NCI-H128 (cell line): ENCODE results near the gene OTOP3.

ENCODE experiments used
- DNase-seq: peaks from one replicate; lab custom pipeline; 2025; ENCODE audit not compliant: unreplicated experiment; lab: John Stamatoyannopoulos, UW

The OTOP3 gene

GRCh38 chr17:74916136-74916850 is 19.4 kb upstream of the OTOP3 start:
- DNase-seq: no peak

GRCh38 chr17:74916851-74917199 is 18.9 kb upstream of the OTOP3 start:
- DNase-seq: no peak

GRCh38 chr17:74917430-74917829 is 18.3 kb upstream of the OTOP3 start:
- no peak for DNase-seq

GRCh38 chr17:74918906-74919305 is 16.8 kb upstream of the OTOP3 start:
- no peak for DNase-seq

- DNase-seq: no peak
Observed at GRCh38 chr17:74919440-74920305, 16.0 kb upstream of the OTOP3 start.

- no peak for DNase-seq
Observed at GRCh38 chr17:74920306-74920620, 15.4 kb upstream of the OTOP3 start.

- no peak for DNase-seq
Observed at GRCh38 chr17:74920642-74921025, 15.1 kb upstream of the OTOP3 start.

- no peak for DNase-seq
Observed at GRCh38 chr17:74921026-74921681, 14.5 kb upstream of the OTOP3 start.

- no peak for DNase-seq
Observed at GRCh38 chr17:74921769-74922168, 13.9 kb upstream of the OTOP3 start.

- no peak for DNase-seq
Observed at GRCh38 chr17:74922172-74922571, 13.5 kb upstream of the OTOP3 start.

- no peak for DNase-seq
Observed at GRCh38 chr17:74922694-74923537, 12.8 kb upstream of the OTOP3 start, which contains the start of gene USH1G. Gene USH1G (minus strand): TSS chr17:74923255. CDS start chr17:74923073, 182 bp downstream.

- DNase-seq: no peak
Observed at GRCh38 chr17:74923538-74924249, 12.0 kb upstream of the OTOP3 start.

GRCh38 chr17:74924250-74924948 is 11.3 kb upstream of the OTOP3 start, which contains the start of gene OTOP2:
Gene OTOP2 (plus strand): TSS chr17:74924273. CDS start chr17:74924633, 360 bp downstream.
- no peak for DNase-seq

GRCh38 chr17:74925242-74925641 is 10.5 kb upstream of the OTOP3 start:
- DNase-seq: no peak

- DNase-seq: no peak
Observed at GRCh38 chr17:74928786-74929185, 6.9 kb upstream of the OTOP3 start.

GRCh38 chr17:74930535-74931036 is 5.1 kb upstream of the OTOP3 start:
- no peak for DNase-seq

- DNase-seq: no peak
Observed at GRCh38 chr17:74935048-74935447, 650 bp upstream of the OTOP3 start.

GRCh38 chr17:74936470-74936799 is 737 bp downstream of the OTOP3 start:
- no peak for DNase-seq
